Stomach (tissue), 9 donors: Measurements from ENCODE around the gene CPLX1. TPM values are rescaled to one million over a fixed set of nuclear protein-coding genes. Genes with fewer than 3 reads are reported as not detected.

Source experiments
- DNase-seq, 2 donors: peaks; one replicate each; pipeline versions ENCODE4 v3.0.0 to v3.0.0-alpha.2; 2013 to 2019
- H3K27ac ChIP-seq, 5 donors: fragments of 200-600 bp in 4 of 5; sonication (generic) in 4 of 5; one replicate each; pipeline ENCODE4 v1.5.1; 2013 to 2019; ENCODE audit warnings: mild to moderate bottlenecking in 1 of 5, moderate library complexity in 1 of 5
- H3K27me3 ChIP-seq, 3 donors: fragments of 200-600 bp; sonication (generic); one replicate each; pipeline ENCODE4 v1.5.1; 2017 to 2019; ENCODE audit warnings: mixed run types in 1 of 3
- H3K36me3 ChIP-seq, 4 donors: fragments of 200-600 bp; sonication (generic); 1 replicate in 3 of 4; 2 replicates in 1 of 4; pipeline ENCODE4 v1.5.1; 2016 to 2019
- H3K4me1 ChIP-seq, 4 donors: fragments of 200-600 bp; sonication (generic); one replicate each; pipeline ENCODE4 v1.5.1; 2016 to 2019
- H3K4me3 ChIP-seq, 4 donors: fragments of 200-600 bp; sonication (generic) in 3 of 4; one replicate each; pipeline ENCODE4 v1.5.1; 2016 to 2019; ENCODE audit warnings: mild to moderate bottlenecking in 1 of 4
- H3K9me3 ChIP-seq, 4 donors: fragments of 200-600 bp; sonication (generic); one replicate each; pipeline ENCODE4 v1.5.1; 2016 to 2019
- CTCF ChIP-seq, 7 experiments: fragments of 450-650 bp in 4 of 7; fragments of 200-600 bp in 3 of 7; sonication (generic) in 3 of 7; IDR thresholded peaks; one replicate each; pipeline ENCODE4 v1.5.1; 2016 to 2019; ENCODE audit warnings: antibody characterized with exemption in 7 of 7, control low read depth in 2 of 7, mild to moderate bottlenecking in 1 of 7
- EP300 ChIP-seq: sonication (generic); formaldehyde crosslinking; IDR thresholded peaks from one replicate; pipeline ENCODE4 v1.6.1; 2017; ENCODE audit warnings: antibody characterized with exemption
- POLR2A ChIP-seq, 4 donors: fragments of 450-650 bp; IDR thresholded peaks; one replicate each; pipeline ENCODE4 v1.6.1; 2016; ENCODE audit warnings: antibody characterized with exemption in 4 of 4, control low read depth in 2 of 4, mild to moderate bottlenecking in 1 of 4, moderate library complexity in 1 of 4
- POLR2AphosphoS5 ChIP-seq, 3 donors: sonication (generic); formaldehyde crosslinking; IDR thresholded peaks; one replicate each; pipeline ENCODE4 v1.6.1; 2016; ENCODE audit warnings: antibody characterized with exemption in 3 of 3
- WGBS, 5 donors: extraction: QIAGEN DNeasy Blood & Tissue Kit in 3 of 5; methylation state at CpG; one replicate each; pipeline versions ENCODE4 v1.1.5 to v1.1.7; 2013 to 2018; 5-methylcytosine and 5-hydroxymethylcytosine counted together
- intact Hi-C: fragments of 100-400 bp; cut with DNase I; formaldehyde crosslinking; loops from one replicate; pipeline ENCODE4 v1.15.1; 2023; ENCODE audit warnings: low total_unique reads
- polyA plus RNA-seq, 3 donors: library from polyadenylated mRNA; stranded (reverse); fragments of 200-250 nt; gene quantifications; one replicate each; pipeline ENCODE4 v1.2.3, GENCODE V29; 2013
- total RNA-seq, 5 donors: library from RNA; depleted of rRNA; stranded (reverse); fragments of >200 nt; gene quantifications; one replicate each; pipeline versions ENCODE4 v1.1.0 to v1.2.3, GENCODE V29; 2014 to 2016
- donor health status: healthy with polysubstance abuse.
- donor health status: Bipolar disorder and iron deficiency.
- donor health status: healthy.

The CPLX1 gene
- total and polyA plus RNA-seq, 8 donors = 0.37 to 2.9 (median 1.9) TPM; not detected in 3

GRCh38 chr4:832108-832507, 6.2 kb upstream of the CPLX1 start:
- Histone ChIP-seq H3K9me3 (peaks cover 0 to 26% (median 20%) of the 10 kb centered on the region in 4 donors), H3K4me1 (peaks cover 0 to 9% (median 1%) of the 10 kb centered on the region in 4 donors), H3K27me3 (peaks cover 4 to 60% (median 19%) of the 10 kb centered on the region in 3 donors), H3K36me3 (no peaks in the 10 kb centered on the region), H3K27ac (no peak overlapping the region), H3K4me3 (no peak overlapping the region)
- no peak for DNase-seq
- WGBS, 5 donors = 83 to 93% (median 92%) methylated on average over 6 to 7 of the region's 7 CpGs
- intact Hi-C loops = no loop called here
- no peak for TF ChIP-seq CTCF (IDR thresholded peaks at IDR 0.05)
- no peak for TF ChIP-seq POLR2AphosphoS5 (IDR thresholded peaks at IDR 0.05)
- no peak for TF ChIP-seq POLR2A (IDR thresholded peaks at IDR 0.05)
- no peak for TF ChIP-seq EP300

- H3K9me3 ChIP-seq = peaks cover 0 to 19% (median 14%) of the 10 kb centered on the region in 4 donors
- intact Hi-C loops = no loop called here
- WGBS, 5 donors = 71 to 100% (median 78%) methylated on average over 1 to 3 of the region's 3 CpGs
- no peak overlapping the region for H3K27ac ChIP-seq
- no peak overlapping the region for H3K4me3 ChIP-seq
- H3K36me3 ChIP-seq = no peaks in the 10 kb centered on the region
- peaks cover 6 to 15% (median 8%) of the 10 kb centered on the region in 4 donors for H3K4me1 ChIP-seq
- DNase-seq = no peak
- TF ChIP-seq POLR2A (IDR thresholded peaks at IDR 0.05) = no peak
- TF ChIP-seq CTCF (IDR thresholded peaks at IDR 0.05) = no peak
- no peak for TF ChIP-seq POLR2AphosphoS5 (IDR thresholded peaks at IDR 0.05)
- no peak for TF ChIP-seq EP300
- peaks cover 8 to 66% (median 26%) of the 10 kb centered on the region in 3 donors for H3K27me3 ChIP-seq
Observed at GRCh38 chr4:831483-831805, 5.5 kb upstream of the CPLX1 start.

- peaks cover 8 to 70% (median 27%) of the 10 kb centered on the region in 3 donors for H3K27me3 ChIP-seq
- H3K9me3 ChIP-seq = peaks cover 0 to 18% (median 13%) of the 10 kb centered on the region in 4 donors
- intact Hi-C loops = no loop called here
- no peak overlapping the region for H3K4me3 ChIP-seq
- no peak for DNase-seq
- H3K4me1 ChIP-seq = peaks cover 7 to 17% (median 9%) of the 10 kb centered on the region in 4 donors
- no peak overlapping the region for H3K27ac ChIP-seq
- H3K36me3 ChIP-seq = no peaks in the 10 kb centered on the region
- 69 to 78% (median 74%) methylated on average over 19 to 23 of the region's 23 CpGs for WGBS, 5 donors
- TF ChIP-seq POLR2A (IDR thresholded peaks at IDR 0.05) (no peak), CTCF (IDR thresholded peaks at IDR 0.05) (no peak), POLR2AphosphoS5 (IDR thresholded peaks at IDR 0.05) (no peak), EP300 (no peak)
Observed at GRCh38 chr4:830601-831482, 4.9 kb upstream of the CPLX1 start.

- H3K27me3 ChIP-seq = peaks cover 14 to 77% (median 36%) of the 10 kb centered on the region in 3 donors
- peaks cover 15 to 22% (median 18%) of the 10 kb centered on the region in 4 donors for H3K4me1 ChIP-seq
- TF ChIP-seq POLR2AphosphoS5 (IDR thresholded peaks at IDR 0.05) (no peak), POLR2A (IDR thresholded peaks at IDR 0.05) (no peak), CTCF (IDR thresholded peaks at IDR 0.05) (no peak), EP300 (no peak)
- no peak overlapping the region for H3K4me3 ChIP-seq
- DNase-seq = no peak
- peaks cover 0 to 18% (median 13%) of the 10 kb centered on the region in 4 donors for H3K9me3 ChIP-seq
- WGBS, 5 donors = 61 to 75% (median 64%) methylated on average over 16 to 26 of the region's 26 CpGs
- intact Hi-C loops = no loop called here
- H3K36me3 ChIP-seq = no peaks in the 10 kb centered on the region
- no peak overlapping the region for H3K27ac ChIP-seq
Observed at GRCh38 chr4:829761-830600, 4.1 kb upstream of the CPLX1 start.
